Aorta (tissue), 5 donors: Measurements from ENCODE around the gene HIGD1B. TPM values are rescaled to one million over a fixed set of nuclear protein-coding genes. Genes with fewer than 3 reads are reported as not detected.
"Not testable (repeated sequence)": the region's sequence is repeated elsewhere in the genome, so short reads cannot be mapped to it uniquely, and the experiment has no call there.

Source experiments
- ATAC-seq: fragments of 200-7000 bp; cut with Tn5 transposase; one replicate; pipeline ENCODE4 v1.9.1; 2022; ENCODE audit warnings: moderate library complexity; ENCODE audit not compliant: low FRiP score
- DNase-seq, 2 donors: peaks; one replicate each; pipeline ENCODE4 v3.0.0-alpha.2; 2020
- H3K27ac ChIP-seq, 2 donors: one replicate each; pipeline ENCODE4 v1.5.1; 2013; ENCODE audit warnings: low read length in 2 of 2, mild to moderate bottlenecking in 2 of 2, moderate library complexity in 2 of 2, control low read depth in 1 of 2, inconsistent platforms in 1 of 2, low read depth in 1 of 2
- H3K27me3 ChIP-seq, 2 donors: one replicate each; pipeline ENCODE4 v1.6.1; 2013; ENCODE audit warnings: control low read depth in 1 of 2, low read length in 1 of 2, mild to moderate bottlenecking in 1 of 2, moderate library complexity in 1 of 2; ENCODE audit not compliant: insufficient read depth in 2 of 2, control insufficient read depth in 1 of 2
- H3K36me3 ChIP-seq, 2 donors: one replicate each; pipeline ENCODE4 v1.6.1; 2013; ENCODE audit warnings: control low read depth in 1 of 2, low read length in 1 of 2, mild to moderate bottlenecking in 1 of 2; ENCODE audit not compliant: insufficient read depth in 2 of 2, control insufficient read depth in 1 of 2
- H3K4me1 ChIP-seq, 2 donors: one replicate each; pipeline ENCODE4 v1.6.1; 2013; ENCODE audit warnings: low read length in 2 of 2, control low read depth in 1 of 2, mild to moderate bottlenecking in 1 of 2, moderate library complexity in 1 of 2; ENCODE audit not compliant: insufficient read depth in 2 of 2, control insufficient read depth in 1 of 2
- H3K4me3 ChIP-seq, 2 donors: one replicate each; pipeline ENCODE4 v1.5.1; 2013; ENCODE audit warnings: low read length in 2 of 2, control low read depth in 1 of 2, mild to moderate bottlenecking in 1 of 2
- H3K9me3 ChIP-seq: one replicate; pipeline ENCODE4 v1.6.1; 2013; ENCODE audit warnings: mild to moderate bottlenecking, low read length; ENCODE audit not compliant: control insufficient read depth
- WGBS, 2 donors: extraction: QIAGEN DNeasy Blood & Tissue Kit; methylation state at CpG; one replicate each; pipeline ENCODE4 v1.1.7; 2013; 5-methylcytosine and 5-hydroxymethylcytosine counted together
- intact Hi-C, 2 donors: fragments of 100-400 bp; cut with DNase I; formaldehyde crosslinking; loops; one replicate each; pipeline versions ENCODE4 v1.14.2 to v1.15.0; 2022
- long read RNA-seq, 2 donors: library from polyadenylated mRNA; unstranded; transcript quantifications; one replicate each; pipeline ENCODE4 v2.0.0, GENCODE V29; 2020 to 2021
- polyA plus RNA-seq, 2 donors: library from polyadenylated mRNA; stranded (reverse); fragments of 200-250 nt; gene quantifications; one replicate each; pipeline ENCODE4 v1.2.3, GENCODE V29; 2013
- total RNA-seq, 2 donors: library from RNA; stranded (reverse); fragmentation: NEBNext Ultra II Directional; extraction: Animal tissue kit (Norgen Biotek cat#: 25700); gene quantifications; one replicate each; pipeline ENCODE4 v1.2.1, GENCODE V29; 2021
- donor health status: healthy with polysubstance abuse.
- donor health status: Bipolar disorder and iron deficiency.
- donor health status: DM: no; HTN: no; CAD: no.
- donor health status: DM: no; HTN: no; CAD: no.
- donor health status: DM: yes; HTN: yes; CAD: no.

Gene HIGD1B
- total RNA-seq (1 to 10 TPM in 1 of 2 donors, under 1 TPM in 1; 0.58 to 1.3 TPM), polyA plus RNA-seq (not detected)
- long read RNA-seq, donor 1, partial matches to known transcripts = 0 of 1 reads
- long read RNA-seq, donor 1, other reads (novel, unspliced or antisense) = 1 of 1 reads
- long read RNA-seq, donor 2 = 0 reads

- no peak for DNase-seq
- Histone ChIP-seq H3K36me3 (no peaks in the 10 kb centered on the region), H3K27me3 (no peaks in the 10 kb centered on the region), H3K27ac (no peak within 1 kb of the TSS), H3K4me1 (no peaks in the 10 kb centered on the region), H3K4me3 (no peak within 1 kb of the TSS), H3K9me3 (no peaks in the 10 kb centered on the region)
- intact Hi-C loops = no loop called here
- WGBS, 2 donors = 42 to 47% methylated on average over 2 of the region's 2 CpGs
- no peak for ATAC-seq
Observed at GRCh38 chr17:44847586-44847985, at the start of gene HIGD1B. HIGD1B (plus strand) TSS chr17:44847883; CDS start chr17:44848153, 270 bp downstream.

DNA sequence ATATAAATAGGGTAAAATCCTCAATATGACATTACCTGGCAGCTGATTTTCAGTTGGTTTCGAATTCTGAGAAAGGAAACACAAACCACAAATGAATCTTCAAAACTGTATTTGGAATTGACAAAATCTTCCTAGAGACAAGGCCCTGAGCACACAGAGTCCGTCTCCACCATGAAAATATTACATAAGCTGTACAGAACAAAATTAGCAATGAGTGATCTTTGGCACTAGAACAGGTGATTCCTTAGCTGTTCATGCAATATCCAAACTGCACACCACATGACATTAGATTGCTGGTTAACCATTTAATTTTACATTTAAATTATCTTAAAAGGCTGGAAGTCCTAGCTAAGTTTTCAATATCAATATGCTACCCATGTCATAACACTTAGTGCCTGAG lies 49.3 kb upstream of the HIGD1B start:
- DNase-seq = no peak
- Histone ChIP-seq H3K27ac (peak overlapping the region in 1 of 2 donors; percentile 88), H3K9me3 (no peaks in the 10 kb centered on the region), H3K4me3 (no peak overlapping the region), H3K4me1 (peaks cover 0 to 7% of the 10 kb centered on the region in 2 donors), H3K36me3 (peaks cover 0 to 1% of the 10 kb centered on the region in 2 donors), H3K27me3 (no peaks in the 10 kb centered on the region)
- WGBS, 2 donors = 12 to 13% methylated on average over 2 of the region's 2 CpGs
- intact Hi-C loops = no loop called here
- ATAC-seq = no peak

GRCh38 chr17:44801880-44802279 lies 45.8 kb upstream of the HIGD1B start:
- 12 to 17% methylated on average over 5 of the region's 5 CpGs for WGBS, 2 donors
- no peak overlapping the region for H3K4me3 ChIP-seq
- peak overlapping the region; percentile 36 to 82 for H3K27ac ChIP-seq
- H3K36me3 ChIP-seq = peaks cover 0 to 2% of the 10 kb centered on the region in 2 donors
- no peak for ATAC-seq
- DNase-seq = no peak
- intact Hi-C loops = no loop called here
- no peaks in the 10 kb centered on the region for H3K27me3 ChIP-seq
- H3K9me3 ChIP-seq = no peaks in the 10 kb centered on the region
- peaks cover 0 to 7% of the 10 kb centered on the region in 2 donors for H3K4me1 ChIP-seq

DNA sequence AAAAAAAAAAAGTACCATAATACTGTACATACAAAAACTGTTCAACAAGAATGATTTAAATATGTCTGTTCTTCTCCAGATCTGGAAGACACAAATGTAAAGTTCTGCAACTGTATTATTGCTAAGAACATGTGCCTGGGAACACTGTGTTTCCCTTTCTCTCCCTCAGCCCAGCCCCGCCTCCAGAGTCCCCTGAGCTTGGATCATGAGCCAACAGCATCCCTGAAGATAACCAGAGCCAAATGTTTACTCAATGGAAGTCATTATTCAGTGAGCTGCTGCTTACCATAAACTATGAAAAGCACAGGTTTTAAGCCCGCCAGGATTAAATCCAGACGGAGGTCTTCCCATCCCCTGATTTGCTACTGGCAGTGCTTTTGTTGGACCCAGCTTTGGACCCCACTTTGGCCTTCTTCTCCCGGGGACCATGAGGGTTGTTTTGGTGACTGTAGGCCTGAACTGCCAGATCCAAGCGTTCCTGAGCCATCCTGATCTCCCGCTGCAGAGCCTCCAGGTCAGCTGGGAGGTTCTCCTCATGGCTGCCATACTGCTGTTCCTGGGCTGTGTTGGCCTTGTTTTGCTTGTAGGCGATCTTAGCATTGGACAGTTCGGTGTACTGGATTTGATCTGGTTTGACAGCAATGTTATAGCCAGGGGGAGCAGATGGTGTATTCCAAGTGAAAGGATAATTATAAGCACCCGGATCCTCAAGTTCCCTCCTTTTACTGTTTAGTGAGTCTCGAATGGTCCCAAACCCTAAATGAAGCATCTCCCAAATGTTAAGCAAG lies 43.2 kb upstream of the HIGD1B start:
- H3K36me3 ChIP-seq = peaks cover 0 to 2% of the 10 kb centered on the region in 2 donors
- intact Hi-C loops = no loop called here
- H3K27ac ChIP-seq = no peak overlapping the region
- no peak overlapping the region for H3K4me3 ChIP-seq
- no peaks in the 10 kb centered on the region for H3K27me3 ChIP-seq
- ATAC-seq (no peak), DNase-seq (no peak)
- peaks cover 0 to 7% of the 10 kb centered on the region in 2 donors for H3K4me1 ChIP-seq
- no peaks in the 10 kb centered on the region for H3K9me3 ChIP-seq
- WGBS, 2 donors = 60% methylated on average over 10 of the region's 10 CpGs

GRCh38 chr17:44807093-44807816 lies 40.4 kb upstream of the HIGD1B start:
- H3K9me3 ChIP-seq = no peaks in the 10 kb centered on the region
- ATAC-seq (no peak), DNase-seq (no peak)
- H3K4me3 ChIP-seq = no peak overlapping the region
- H3K27ac ChIP-seq = no peak overlapping the region
- peaks cover 0 to 7% of the 10 kb centered on the region in 2 donors for H3K4me1 ChIP-seq
- H3K36me3 ChIP-seq = peaks cover 0 to 2% of the 10 kb centered on the region in 2 donors
- 44 to 58% methylated on average over 4 of the region's 4 CpGs for WGBS, 2 donors
- H3K27me3 ChIP-seq = no peaks in the 10 kb centered on the region
- intact Hi-C loops = no loop called here

GRCh38 chr17:44807817-44808155 lies 39.9 kb upstream of the HIGD1B start:
- Histone ChIP-seq H3K27me3 (no peaks in the 10 kb centered on the region), H3K36me3 (peaks cover 0 to 2% of the 10 kb centered on the region in 2 donors), H3K27ac (no peak overlapping the region), H3K9me3 (no peaks in the 10 kb centered on the region), H3K4me1 (peaks cover 0 to 5% of the 10 kb centered on the region in 2 donors), H3K4me3 (no peak overlapping the region)
- intact Hi-C loops = no loop called here
- 35 to 38% methylated on average over 3 of the region's 3 CpGs for WGBS, 2 donors
- ATAC-seq (no peak), DNase-seq (no peak)

DNA sequence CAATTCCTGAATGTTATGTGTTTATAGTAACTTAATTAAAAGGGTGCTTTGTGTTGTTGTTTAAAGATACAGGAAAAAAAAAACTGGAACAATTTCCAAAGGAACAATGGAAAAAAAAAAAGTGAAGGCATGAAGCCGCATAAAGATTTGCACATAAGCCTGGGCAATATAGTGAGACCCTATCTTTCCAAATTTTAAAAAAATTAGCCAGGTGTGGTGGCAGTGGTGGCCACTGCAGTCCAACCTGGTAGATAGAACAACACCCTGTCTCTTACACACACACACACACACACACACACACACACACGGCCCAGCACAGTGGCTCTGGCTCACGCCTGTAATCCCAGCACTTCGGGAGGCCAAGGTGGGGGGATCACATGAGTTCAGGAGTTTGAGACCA lies 39.5 kb upstream of the HIGD1B start:
- H3K9me3 ChIP-seq = no peaks in the 10 kb centered on the region
- no peak overlapping the region for H3K4me3 ChIP-seq
- DNase-seq (no peak), ATAC-seq (no peak)
- H3K27ac ChIP-seq = no peak overlapping the region
- intact Hi-C loops = no loop called here
- H3K36me3 ChIP-seq = peaks cover 0 to 2% of the 10 kb centered on the region in 2 donors
- 78 to 91% methylated on average over 4 of the region's 4 CpGs for WGBS, 2 donors
- peaks cover 0 to 1% of the 10 kb centered on the region in 2 donors for H3K4me1 ChIP-seq
- no peaks in the 10 kb centered on the region for H3K27me3 ChIP-seq

- H3K4me1 ChIP-seq, H3K36me3 ChIP-seq, intact Hi-C loops, H3K4me3 ChIP-seq, DNase-seq, H3K9me3 ChIP-seq, H3K27ac ChIP-seq, ATAC-seq, H3K27me3 ChIP-seq: not testable (repeated sequence)
- 96% methylated on average over 9 of the region's 9 CpGs for WGBS, 2 donors
Observed at GRCh38 chr17:44808656-44809388, 38.9 kb upstream of the HIGD1B start.
